Measurements from ENCODE around the gene SERPINF2.
A peak's percentile ranks its signal among the peaks of the same experiment; 100 is the strongest.

DNA sequence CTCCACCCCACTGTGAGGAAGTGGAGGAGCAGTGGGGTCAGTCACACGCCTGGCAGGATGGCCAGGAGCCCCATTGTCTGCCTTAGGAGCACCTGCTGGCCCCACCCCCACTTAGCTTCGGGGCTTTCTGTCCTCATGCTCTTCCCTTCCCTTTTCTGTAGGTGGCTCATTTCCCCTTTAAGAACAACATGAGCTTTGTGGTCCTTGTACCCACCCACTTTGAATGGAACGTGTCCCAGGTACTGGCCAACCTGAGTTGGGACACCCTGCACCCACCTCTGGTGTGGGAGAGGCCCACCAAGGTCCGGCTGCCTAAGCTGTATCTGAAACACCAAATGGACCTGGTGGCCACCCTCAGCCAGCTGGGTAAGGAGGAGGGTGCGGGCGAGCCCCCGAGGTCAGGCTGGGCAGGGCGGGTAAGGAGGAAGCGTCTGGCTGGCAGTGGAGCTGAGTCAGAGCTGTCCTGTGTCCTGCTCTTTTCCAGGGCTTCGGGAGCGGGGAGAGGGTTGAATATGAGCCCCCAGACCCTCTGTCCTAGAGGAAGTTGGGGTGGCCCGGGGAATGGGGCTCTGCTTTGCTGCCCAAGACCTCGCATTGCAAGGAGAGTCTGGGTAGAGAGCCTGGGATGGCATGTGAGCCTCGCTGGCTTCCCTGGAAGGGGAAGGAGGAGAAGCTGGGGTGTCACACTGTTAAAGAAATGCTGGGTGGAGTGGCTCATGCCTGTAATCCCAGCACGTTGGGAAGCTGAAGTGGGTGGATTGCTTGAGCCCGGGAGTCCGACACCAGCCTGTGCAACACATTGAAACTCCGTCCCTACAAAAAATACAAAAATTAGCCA, 10.0 kb downstream of the SERPINF2 start:
- TF ChIP-seq, protein P1, sequence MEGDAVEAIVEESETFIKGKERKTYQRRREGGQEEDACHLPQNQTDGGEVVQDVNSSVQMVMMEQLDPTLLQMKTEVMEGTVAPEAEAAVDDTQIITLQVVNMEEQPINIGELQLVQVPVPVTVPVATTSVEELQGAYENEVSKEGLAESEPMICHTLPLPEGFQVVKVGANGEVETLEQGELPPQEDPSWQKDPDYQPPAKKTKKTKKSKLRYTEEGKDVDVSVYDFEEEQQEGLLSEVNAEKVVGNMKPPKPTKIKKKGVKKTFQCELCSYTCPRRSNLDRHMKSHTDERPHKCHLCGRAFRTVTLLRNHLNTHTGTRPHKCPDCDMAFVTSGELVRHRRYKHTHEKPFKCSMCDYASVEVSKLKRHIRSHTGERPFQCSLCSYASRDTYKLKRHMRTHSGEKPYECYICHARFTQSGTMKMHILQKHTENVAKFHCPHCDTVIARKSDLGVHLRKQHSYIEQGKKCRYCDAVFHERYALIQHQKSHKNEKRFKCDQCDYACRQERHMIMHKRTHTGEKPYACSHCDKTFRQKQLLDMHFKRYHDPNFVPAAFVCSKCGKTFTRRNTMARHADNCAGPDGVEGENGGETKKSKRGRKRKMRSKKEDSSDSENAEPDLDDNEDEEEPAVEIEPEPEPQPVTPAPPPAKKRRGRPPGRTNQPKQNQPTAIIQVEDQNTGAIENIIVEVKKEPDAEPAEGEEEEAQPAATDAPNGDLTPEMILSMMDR (IDR thresholded peaks at IDR 0.05): no peak
- TF ChIP-seq POLR2A (IDR thresholded peaks at IDR 0.05) (no peak), POLR2AphosphoS5 (IDR thresholded peaks at IDR 0.05) (peak in 1 of 3 donors; percentile 50)

Data from breast epithelium (tissue), 3 donors.